SU-DHL-6 (cell line): ENCODE measurements around the gene OGDH.

Experiments
- H2AFZ ChIP-seq: fragments of 200-600 bp; sonication (generic); 2 replicates; pipeline ENCODE4 v1.6.1; 2014; ENCODE audit warnings: low read depth, mild to moderate bottlenecking, moderate library complexity, mixed read lengths, antibody characterized with exemption, low read length; ENCODE audit not compliant: severe bottlenecking
- H3F3A ChIP-seq: fragments of 200-600 bp; shearing (Covaris generic); 2 replicates; pipeline ENCODE4 v1.6.0; 2016; ENCODE audit warnings: antibody characterized with exemption, mild to moderate bottlenecking; ENCODE audit not compliant: insufficient read depth
- H3K27ac ChIP-seq: fragments of 200-600 bp; sonication (generic); 2 replicates; pipeline ENCODE4 v1.5.1; 2016; ENCODE audit warnings: low read depth, mild to moderate bottlenecking, low read length, moderate library complexity, mixed read lengths
- H3K27me3 ChIP-seq: fragments of 200-600 bp; sonication (generic), shearing (Covaris generic); 2 replicates; pipeline ENCODE4 v1.6.0; 2014; ENCODE audit warnings: mild to moderate bottlenecking, low read length
- H3K36me3 ChIP-seq: fragments of 200-600 bp; sonication (generic); 2 replicates; pipeline ENCODE4 v1.6.1; 2014; ENCODE audit warnings: mild to moderate bottlenecking, low read length, mixed read lengths
- H3K4me2 ChIP-seq: fragments of 300-600, 200-600 bp; shearing (Covaris generic), sonication (generic); 2 replicates; pipeline ENCODE4 v1.6.0; 2014; ENCODE audit warnings: low read length, low read depth, mild to moderate bottlenecking; ENCODE audit not compliant: poor library complexity, severe bottlenecking
- H3K4me3 ChIP-seq: fragments of 200-600 bp; sonication (generic); 2 replicates; pipeline ENCODE4 v1.5.1; 2014; ENCODE audit warnings: antibody characterized with exemption, low read length, mild to moderate bottlenecking, mixed read lengths; ENCODE audit not compliant: insufficient read depth, poor library complexity, severe bottlenecking
- H3K79me2 ChIP-seq: fragments of 200-600 bp; sonication (generic); 2 replicates; pipeline ENCODE4 v1.6.1; 2014; ENCODE audit warnings: mild to moderate bottlenecking, low read length, moderate library complexity; ENCODE audit not compliant: insufficient read depth
- H3K9ac ChIP-seq: fragments of 200-600 bp; sonication (generic); 2 replicates; pipeline ENCODE4 v1.7.0; 2014; ENCODE audit warnings: mild to moderate bottlenecking, low read length
- H3K9me2 ChIP-seq: fragments of 200-600 bp; sonication (generic); replicated peaks from 2 replicates; pipeline ENCODE4 v1.6.1; 2014; ENCODE audit warnings: low read length; ENCODE audit not compliant: insufficient read depth
- H3K9me3 ChIP-seq: fragments of 200-600 bp; sonication (generic); 2 replicates; pipeline ENCODE4 v1.6.1; 2014; ENCODE audit warnings: low read length, mixed read lengths; ENCODE audit not compliant: insufficient read depth
- H4K20me1 ChIP-seq: fragments of 200-600 bp; sonication (generic); 2 replicates; pipeline ENCODE4 v1.6.1; 2014; ENCODE audit warnings: low read depth, mild to moderate bottlenecking, antibody characterized with exemption, low read length, moderate library complexity, mixed read lengths
- CTCF ChIP-seq: fragments of 200-600 bp; sonication (generic); IDR thresholded peaks from one replicate; pipeline ENCODE4 v1.5.1; 2017; ENCODE audit warnings: antibody characterized with exemption, mild to moderate bottlenecking, low read length, moderate library complexity; ENCODE audit not compliant: insufficient read depth, poor library complexity, severe bottlenecking
- EZH2phosphoT487 ChIP-seq: fragments of 200-600 bp; sonication (generic), shearing (Covaris generic); conservative IDR thresholded peaks from 2 replicates; pipeline ENCODE4 v1.6.1; 2018; ENCODE audit warnings: mild to moderate bottlenecking, antibody characterized with exemption, low read length, moderate library complexity, mixed read lengths

The OGDH gene

GRCh38 chr7:44703921-44704320, 97.5 kb downstream of the OGDH start:
- no peak overlapping the region for H3K4me3 ChIP-seq
- no peaks in the 10 kb centered on the region for H4K20me1 ChIP-seq
- no peak overlapping the region for H3K4me2 ChIP-seq
- TF ChIP-seq EZH2phosphoT487: no peak
- TF ChIP-seq CTCF: no peak
- no peak overlapping the region for H3K27ac ChIP-seq
- no peaks in the 10 kb centered on the region for H3K9me3 ChIP-seq
- H3K9ac ChIP-seq: no peak overlapping the region
- H2AFZ ChIP-seq: no peak overlapping the region
- H3F3A ChIP-seq: no peaks in the 10 kb centered on the region
- H3K36me3 ChIP-seq: no peaks in the 10 kb centered on the region
- no peaks in the 10 kb centered on the region for H3K27me3 ChIP-seq
- no peaks in the 10 kb centered on the region for H3K79me2 ChIP-seq
- no peaks in the 10 kb centered on the region for H3K9me2 ChIP-seq

- Histone ChIP-seq H3K9me3 (no peaks in the 10 kb centered on the region), H3K9me2 (no peaks in the 10 kb centered on the region), H3K9ac (no peak overlapping the region), H3K79me2 (no peaks in the 10 kb centered on the region), H3K4me2 (no peak overlapping the region), H3F3A (no peaks in the 10 kb centered on the region), H4K20me1 (no peaks in the 10 kb centered on the region), H3K27me3 (no peaks in the 10 kb centered on the region), H3K4me3 (no peak overlapping the region), H3K36me3 (no peaks in the 10 kb centered on the region), H3K27ac (no peak overlapping the region), H2AFZ (no peak overlapping the region)
- TF ChIP-seq CTCF: no peak
- no peak for TF ChIP-seq EZH2phosphoT487
Observed at GRCh38 chr7:44705434-44705833, 99.0 kb downstream of the OGDH start.

GRCh38 chr7:44706788-44707557, 100.5 kb downstream of the OGDH start:
- Histone ChIP-seq H2AFZ (no peak overlapping the region), H3K4me2 (no peak overlapping the region), H4K20me1 (no peaks in the 10 kb centered on the region), H3F3A (no peaks in the 10 kb centered on the region), H3K9ac (no peak overlapping the region), H3K9me3 (no peaks in the 10 kb centered on the region), H3K9me2 (no peaks in the 10 kb centered on the region), H3K36me3 (no peaks in the 10 kb centered on the region), H3K79me2 (no peaks in the 10 kb centered on the region), H3K27me3 (no peaks in the 10 kb centered on the region), H3K27ac (no peak overlapping the region), H3K4me3 (no peak overlapping the region)
- no peak for TF ChIP-seq EZH2phosphoT487
- no peak for TF ChIP-seq CTCF
